Bronchial epithelial cell (primary cell): Measurements from ENCODE around the gene ZC3HAV1. TPM values are rescaled to one million over a fixed set of nuclear protein-coding genes. Genes with fewer than 3 reads are reported as not detected.

Experiments
- DNase-seq: peaks from one replicate; pipeline ENCODE4 v3.0.0-alpha.2; 2010; ENCODE audit warnings: low read depth
- FAIRE-seq: peaks from 2 replicates; lab custom pipeline; 2011; peaks lifted over from hg19 to GRCh38; lab: Jason Lieb, UNC
- H3K27me3 ChIP-seq: 2 replicates; pipeline ENCODE4 v1.5.1; 2011; ENCODE audit warnings: low read length; ENCODE audit not compliant: control insufficient read depth, insufficient read depth
- H3K36me3 ChIP-seq: 2 replicates; pipeline ENCODE4 v1.5.1; 2011; ENCODE audit warnings: low read length; ENCODE audit not compliant: control insufficient read depth, insufficient read depth
- H3K4me3 ChIP-seq: 2 replicates; pipeline ENCODE4 v1.5.1; 2011; ENCODE audit warnings: mild to moderate bottlenecking, low read depth, low read length, control low read depth
- CTCF ChIP-seq: IDR thresholded peaks from 2 replicates; pipeline ENCODE4 v1.5.1; 2011; ENCODE audit warnings: mild to moderate bottlenecking, moderate library complexity, low read length, control low read depth, inconsistent platforms; ENCODE audit not compliant: insufficient read depth, severe bottlenecking
- total RNA-seq: library from RNA; depleted of rRNA; stranded (reverse); fragments of >200 nt; gene quantifications from 2 replicates; pipeline ENCODE4 v1.2.1, GENCODE V29; 2014

The ZC3HAV1 gene
- total RNA-seq, 1 donor from 2014 or later, result 11.3 TPM

- H3K36me3 ChIP-seq, result peaks cover 5% of the 10 kb centered on the region
- no peak for DNase-seq
- no peak for FAIRE-seq
- no peak overlapping the region for H3K4me3 ChIP-seq
- no peak for TF ChIP-seq CTCF
- H3K27me3 ChIP-seq, result no peaks in the 10 kb centered on the region
Observed at GRCh38 chr7:139092090-139092796, 17.3 kb downstream of the ZC3HAV1 start.

DNA sequence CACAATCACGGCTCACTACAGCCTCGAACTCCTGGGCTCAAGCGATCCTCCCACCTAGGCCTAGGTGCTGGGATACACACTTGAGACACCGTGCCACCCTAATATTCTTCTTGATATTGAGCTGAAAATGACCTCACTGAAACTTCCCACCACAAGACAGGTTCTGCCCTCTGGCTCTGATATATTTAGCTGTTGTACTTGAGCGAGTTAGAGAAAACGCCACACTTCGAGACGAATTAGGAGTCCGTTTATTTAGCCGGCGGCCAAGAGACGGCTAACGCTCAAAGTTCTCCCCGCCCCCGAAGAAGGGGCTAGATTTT is 17.9 kb downstream of the ZC3HAV1 start:
- no peak for FAIRE-seq
- no peak overlapping the region for H3K4me3 ChIP-seq
- H3K36me3 ChIP-seq, result peaks cover 5% of the 10 kb centered on the region
- TF ChIP-seq CTCF, result no peak
- DNase-seq, result no peak
- H3K27me3 ChIP-seq, result no peaks in the 10 kb centered on the region

DNA sequence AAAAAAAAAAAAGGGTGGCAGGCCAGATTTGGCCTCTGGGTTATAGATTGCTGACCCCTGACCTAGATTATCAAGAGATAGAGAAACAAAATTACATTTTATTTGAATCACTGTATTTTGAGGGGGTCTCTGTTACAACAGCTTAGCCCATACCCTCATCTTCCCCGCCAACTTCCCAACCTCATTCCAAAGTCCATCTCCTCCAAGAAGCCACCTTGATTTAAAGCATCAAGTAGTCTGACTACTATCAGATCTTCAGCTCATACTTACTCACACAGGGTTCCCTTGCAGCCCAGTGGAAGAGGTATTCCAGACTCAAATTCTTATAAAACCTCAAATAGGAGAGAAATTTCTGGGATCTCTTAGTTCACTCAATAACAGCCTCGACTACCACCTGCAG is 20.4 kb downstream of the ZC3HAV1 start:
- FAIRE-seq, result no peak
- Histone ChIP-seq H3K36me3 (peaks cover 8% of the 10 kb centered on the region), H3K27me3 (no peaks in the 10 kb centered on the region), H3K4me3 (no peak overlapping the region)
- no peak for DNase-seq
- no peak for TF ChIP-seq CTCF

DNA sequence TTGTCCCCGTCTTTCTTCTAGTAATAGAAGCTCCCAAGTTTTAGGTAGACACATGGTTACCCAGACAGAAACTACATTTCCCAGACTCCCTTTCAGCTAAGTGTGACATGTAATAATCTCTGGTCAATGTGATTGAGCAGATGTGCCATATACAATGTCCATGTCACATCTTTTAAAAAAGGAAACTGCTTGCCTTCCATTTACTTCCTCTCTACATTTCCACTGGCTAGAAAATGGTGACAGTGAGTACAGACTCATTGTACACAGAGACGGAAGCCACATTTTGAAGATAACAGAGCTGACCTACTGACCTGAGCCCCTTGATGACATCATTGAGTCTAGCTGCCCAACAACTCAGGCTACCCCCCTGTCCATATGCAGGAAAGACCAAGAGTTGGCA is 21.3 kb downstream of the ZC3HAV1 start:
- FAIRE-seq, result no peak

DNA sequence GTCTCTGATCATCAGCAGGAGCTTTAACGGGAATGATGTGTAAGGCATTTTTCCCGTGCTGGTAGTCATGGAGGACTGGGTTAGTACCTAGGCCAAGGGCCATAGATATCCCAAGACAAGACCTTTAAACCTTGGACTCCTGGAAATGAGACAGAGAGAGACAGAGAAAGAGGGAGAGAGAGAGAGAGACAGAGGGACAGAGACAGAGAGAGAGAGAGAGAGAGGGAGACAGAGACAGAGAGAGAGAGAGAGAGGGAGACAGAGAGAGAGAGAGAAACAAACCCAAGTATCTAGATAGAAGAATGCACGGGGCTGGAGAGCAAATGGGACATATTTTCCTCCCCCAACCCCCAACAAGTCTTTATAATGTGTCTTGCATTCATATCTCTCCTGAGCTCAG is 22.3 kb downstream of the ZC3HAV1 start:
- H3K4me3 ChIP-seq, result no peak overlapping the region
- peaks cover 10% of the 10 kb centered on the region for H3K36me3 ChIP-seq
- TF ChIP-seq CTCF, result no peak
- no peaks in the 10 kb centered on the region for H3K27me3 ChIP-seq
- no peak for FAIRE-seq
- no peak for DNase-seq

More for the DNA sequence above, 21.3 kb downstream of the ZC3HAV1 start:
- Histone ChIP-seq H3K36me3 (peaks cover 9% of the 10 kb centered on the region), H3K4me3 (no peak overlapping the region), H3K27me3 (no peaks in the 10 kb centered on the region)
- no peak for DNase-seq
- TF ChIP-seq CTCF, result no peak

DNA sequence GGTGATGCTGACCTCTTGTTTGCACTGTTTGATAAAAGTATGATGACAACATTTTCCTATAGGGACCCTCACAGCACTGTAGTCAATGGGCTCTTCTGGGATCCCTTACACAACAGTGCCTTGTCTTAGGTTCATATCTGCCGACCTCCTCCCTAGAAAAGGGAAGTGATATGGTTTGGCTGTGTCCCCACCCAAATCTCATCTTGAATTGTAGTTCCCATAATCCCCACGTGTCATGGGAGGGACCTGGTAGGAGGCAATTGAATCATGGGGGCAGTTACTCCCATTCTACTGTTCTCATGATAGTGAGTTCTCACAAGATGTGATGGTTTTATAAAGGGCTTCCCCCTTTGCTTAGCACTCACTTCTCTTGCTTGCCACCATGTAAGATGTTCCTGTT is 23.1 kb downstream of the ZC3HAV1 start:
- no peak for TF ChIP-seq CTCF
- no peak for DNase-seq
- no peak overlapping the region for H3K4me3 ChIP-seq
- H3K27me3 ChIP-seq, result no peaks in the 10 kb centered on the region
- peaks cover 10% of the 10 kb centered on the region for H3K36me3 ChIP-seq
- FAIRE-seq, result no peak
